HepG2 (cell line): Measurements from ENCODE around the gene TOP2B. TPM values are rescaled to one million over a fixed set of nuclear protein-coding genes. Genes with fewer than 3 reads are reported as not detected.

Experiments
- AKNA ChIP-seq: sonication (generic); formaldehyde crosslinking; IDR thresholded peaks from 2 replicates; pipeline ENCODE4 v1.4.0; 2020; ENCODE audit warnings: missing genetic modification reagents, borderline replicate concordance
- ARNTL ChIP-seq: sonication (generic); formaldehyde crosslinking; IDR thresholded peaks from 2 replicates; pipeline ENCODE4 v1.4.0; 2020; ENCODE audit warnings: mild to moderate bottlenecking, missing genetic modification reagents
- CREB3 ChIP-seq: sonication (generic); formaldehyde crosslinking; IDR thresholded peaks from 2 replicates; pipeline ENCODE4 v1.5.0; 2020; ENCODE audit warnings: missing genetic modification reagents
- ERF ChIP-seq: IDR thresholded peaks from 2 replicates; pipeline ENCODE4 v1.6.1; 2018; ENCODE audit warnings: missing biosample characterization, missing genetic modification reagents
- HNF1B ChIP-seq: sonication (generic); formaldehyde crosslinking; IDR thresholded peaks from 2 replicates; pipeline ENCODE4 v1.5.1; 2020; ENCODE audit warnings: mild to moderate bottlenecking, moderate library complexity, missing genetic modification reagents
- HNF4G ChIP-seq, 2 experiments: sonication (generic) in 1 of 2; formaldehyde crosslinking in 1 of 2; IDR thresholded peaks; 2 replicates each; pipeline versions ENCODE4 v1.4.0 to v1.6.1; 2011 to 2020; ENCODE audit warnings: borderline replicate concordance in 2 of 2, low read depth in 2 of 2, mild to moderate bottlenecking in 2 of 2, low read length in 1 of 2, missing genetic modification reagents in 1 of 2, moderate library complexity in 1 of 2
- IRF1 ChIP-seq: sonication (generic); formaldehyde crosslinking; IDR thresholded peaks from 2 replicates; pipeline ENCODE4 v1.4.0; 2020; ENCODE audit warnings: low read depth, mild to moderate bottlenecking, missing genetic modification reagents
- MEIS2 ChIP-seq: sonication (generic); formaldehyde crosslinking; IDR thresholded peaks from 2 replicates; pipeline ENCODE4 v1.9.0; 2021; ENCODE audit warnings: mild to moderate bottlenecking, missing genetic modification reagents
- MIXL1 ChIP-seq: IDR thresholded peaks from 2 replicates; pipeline ENCODE4 v1.6.1; 2016
- NCOR1 ChIP-seq: fragments of 200-600 bp; sonication (generic); IDR thresholded peaks from 2 replicates; pipeline ENCODE4 v1.7.0; 2017; ENCODE audit warnings: antibody characterized with exemption, low read length, borderline replicate concordance
- NFKB2 ChIP-seq: sonication (generic); formaldehyde crosslinking; IDR thresholded peaks from 2 replicates; pipeline ENCODE4 v1.4.0; 2020; ENCODE audit warnings: missing genetic modification reagents, borderline replicate concordance
- NPAS2 ChIP-seq: sonication (generic); formaldehyde crosslinking; IDR thresholded peaks from 2 replicates; pipeline ENCODE4 v1.8.0; 2022; ENCODE audit warnings: mild to moderate bottlenecking, missing genetic modification reagents, borderline replicate concordance
- ZBTB21 ChIP-seq: sonication (generic); formaldehyde crosslinking; IDR thresholded peaks from 2 replicates; pipeline ENCODE4 v1.4.0; 2020; ENCODE audit warnings: missing genetic modification reagents
- ZBTB3 ChIP-seq: sonication (generic); formaldehyde crosslinking; IDR thresholded peaks from 2 replicates; pipeline ENCODE4 v1.4.0; 2020; ENCODE audit warnings: low read depth, mild to moderate bottlenecking, moderate library complexity, missing genetic modification reagents, borderline replicate concordance
- ZBTB44 ChIP-seq: sonication (generic); formaldehyde crosslinking; IDR thresholded peaks from 2 replicates; pipeline ENCODE4 v1.4.0; 2020; ENCODE audit warnings: missing genetic modification reagents
- ZFP36 ChIP-seq: fragments of 150-350 bp; IDR thresholded peaks from 2 replicates; pipeline ENCODE4 v1.6.1; 2018; ENCODE audit warnings: borderline replicate concordance, low read length, low read depth; ENCODE audit not compliant: partially characterized antibody
- ZFY ChIP-seq: sonication (generic); formaldehyde crosslinking; IDR thresholded peaks from 2 replicates; pipeline ENCODE4 v1.4.0; 2020; ENCODE audit warnings: missing genetic modification reagents
- ZKSCAN1 ChIP-seq: fragments of 150-350 bp; IDR thresholded peaks from 2 replicates; pipeline ENCODE4 v1.6.1; 2014; ENCODE audit warnings: low read length
- ZNF251 ChIP-seq: sonication (generic); formaldehyde crosslinking; IDR thresholded peaks from 2 replicates; pipeline ENCODE4 v1.9.0; 2021; ENCODE audit warnings: mild to moderate bottlenecking, missing genetic modification reagents
- ZNF331 ChIP-seq: sonication (generic); formaldehyde crosslinking; IDR thresholded peaks from 2 replicates; pipeline ENCODE4 v1.4.0; 2020; ENCODE audit warnings: missing genetic modification reagents
- ZNF33B ChIP-seq: sonication (generic); formaldehyde crosslinking; IDR thresholded peaks from 2 replicates; pipeline ENCODE4 v1.5.1; 2020; ENCODE audit warnings: mild to moderate bottlenecking, missing genetic modification reagents
- polyA plus RNA-seq, 8 experiments: library from polyadenylated mRNA; depleted of rRNA in 3 of 8; stranded (reverse) in 7 of 8; unstranded in 1 of 8; fragments of >200 nt; fragmentation: Illumina TruSeq in 4 of 8; extraction: Trizol in 4 of 8; gene quantifications; 2 replicates each; pipeline versions ENCODE4 v1.2.1 to v1.2.3, GENCODE V29; 2011 to 2016; ENCODE audit warnings: low read depth in 4 of 8, missing spikeins in 1 of 8, mixed read lengths in 1 of 8; ENCODE audit not compliant: insufficient read depth in 1 of 8
- total RNA-seq, 5 experiments: library from RNA; depleted of rRNA; stranded (reverse); fragments of >200 nt; fragmentation: Illumina TruSeq; extraction: Trizol; gene quantifications; 2 replicates each; pipeline ENCODE4 v1.2.3, GENCODE V29; 2016; ENCODE audit warnings: low read depth in 1 of 5

TOP2B gene
- total and polyA plus RNA-seq, 2 of the 13 experiments (the other 11 are each of a cell fraction or from before 2014, with no cell fraction given) = 27.6 to 88.1 TPM

GRCh38 chr3:25664812-25665314 is at the start of gene TOP2B (continued):
- TF ChIP-seq NPAS2 (no peak), ZFY (CRISPR knock-in tag) (no peak), MIXL1 (CRISPR knock-in tag) (no peak), ARNTL (CRISPR knock-in tag) (no peak), MEIS2 (no peak), ZBTB44 (no peak), ZKSCAN1 (no peak), CREB3 (CRISPR knock-in tag) (no peak), ZNF33B (CRISPR knock-in tag) (no peak), HNF4G (IDR thresholded peaks at IDR 0.05; ENCODE audit: borderline replicate concordance, low read depth, low read length) (no peak), HNF4G (CRISPR knock-in tag; IDR thresholded peaks at IDR 0.05; ENCODE audit: borderline replicate concordance, low read depth) (no peak), HNF1B (CRISPR knock-in tag) (no peak), NFKB2 (CRISPR knock-in tag) (no peak), ZNF251 (CRISPR knock-in tag) (no peak), IRF1 (CRISPR knock-in tag) (no peak), ZBTB21 (no peak), ZNF331 (no peak; the same call in 1 of the 2 replicates), ZFP36 (no peak), NCOR1 (no peak), ZBTB3 (CRISPR knock-in tag) (no peak), ERF (no peak; the same call in 1 of the 2 replicates), AKNA (CRISPR knock-in tag) (no peak)
